GM19438 (cell line): ENCODE measurements around the gene ZNF527.
"Not testable (repeated sequence)": the region's sequence is repeated elsewhere in the genome, so short reads cannot be mapped to it uniquely, and the experiment has no call there.

ENCODE experiments used
- ATAC-seq: cut with Tn5 transposase; IDR thresholded peaks from one replicate; pipeline ENCODE4 v1.9.1; 2021; ENCODE audit warnings: low read depth; ENCODE audit not compliant: unreplicated experiment

Gene ZNF527

DNA sequence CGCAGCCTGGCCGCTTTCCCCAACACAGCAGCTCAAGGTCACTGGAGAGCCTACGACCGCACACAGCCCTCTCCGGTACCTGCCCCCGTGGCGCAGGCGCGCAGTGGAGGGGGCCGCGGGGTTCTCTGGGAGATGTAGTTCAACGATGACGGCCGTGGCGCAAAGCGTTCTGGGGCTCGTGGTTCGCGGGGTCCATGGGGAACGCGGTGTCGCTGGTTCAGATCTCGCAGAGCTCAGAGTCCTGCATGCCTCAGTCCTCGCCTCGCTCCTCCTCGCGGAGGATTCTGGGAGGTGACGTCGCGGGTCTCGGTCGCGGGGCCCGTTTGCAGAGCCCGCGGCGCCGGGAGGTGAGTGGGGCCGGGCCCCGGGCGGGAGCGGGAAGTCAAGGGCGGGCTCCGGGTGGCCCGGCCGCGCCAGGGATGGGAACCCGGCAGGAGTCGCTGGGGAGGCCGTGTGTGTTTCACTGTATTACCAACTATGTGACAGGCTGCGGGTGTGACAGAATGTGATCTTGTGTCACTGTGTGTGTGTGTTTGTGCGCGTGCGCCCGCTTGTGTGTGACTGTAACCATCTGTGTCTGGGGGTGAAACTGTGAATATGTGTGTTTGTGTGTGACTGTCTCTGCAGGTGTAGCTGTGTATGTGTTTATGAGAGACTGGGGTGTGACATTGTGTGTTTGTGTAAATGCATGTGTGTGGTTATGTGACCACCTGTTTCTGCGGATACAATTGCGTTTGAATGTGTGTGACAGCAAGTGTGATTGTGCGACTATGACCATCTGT is at the start of gene ZNF527:
Gene ZNF527, plus strand, starts transcription at position 220 of the 782 bp plus-strand sequence. CDS start 3,100 bp downstream, outside the sequence.
- ATAC-seq, result peak; percentile 95

DNA sequence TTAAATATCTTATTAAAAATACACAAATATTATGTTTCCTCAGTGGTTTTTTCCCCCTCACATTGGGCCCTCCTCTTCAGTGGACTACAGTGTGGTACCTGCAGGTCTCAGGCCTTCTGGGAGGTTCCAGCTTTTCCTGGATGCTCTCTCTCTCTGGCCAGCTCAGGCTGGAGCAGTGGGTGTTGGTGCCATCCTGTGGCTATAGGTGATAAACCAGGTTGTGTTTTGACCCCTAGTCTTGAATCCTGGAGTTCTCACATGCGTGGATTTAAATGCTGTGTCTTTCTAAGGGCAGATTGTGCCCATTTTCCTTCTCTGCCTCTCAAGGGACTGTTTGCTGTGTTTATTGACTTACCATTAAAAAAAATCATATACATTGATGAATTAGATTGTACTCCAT is 41.2 kb upstream of the ZNF527 start:
- no peak for ATAC-seq

DNA sequence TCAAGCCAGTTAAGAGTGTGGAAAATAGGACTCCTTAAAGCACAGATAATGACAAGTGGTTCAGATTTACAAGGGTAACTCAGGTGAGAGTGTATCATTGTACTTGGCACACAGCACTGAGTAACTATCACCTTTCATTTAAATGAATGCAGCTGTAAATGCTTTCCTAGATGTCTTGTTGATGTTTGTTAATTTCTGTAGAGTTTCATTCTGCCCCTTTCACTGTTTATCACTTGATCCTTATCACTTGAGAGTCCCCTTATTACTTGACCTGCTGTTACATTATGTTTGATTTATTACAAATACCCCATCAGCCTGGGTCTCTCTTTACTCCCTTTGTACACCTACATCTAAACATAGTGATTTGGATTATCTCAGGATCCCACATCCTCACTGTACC is 38.1 kb upstream of the ZNF527 start:
- ATAC-seq, result no peak

DNA sequence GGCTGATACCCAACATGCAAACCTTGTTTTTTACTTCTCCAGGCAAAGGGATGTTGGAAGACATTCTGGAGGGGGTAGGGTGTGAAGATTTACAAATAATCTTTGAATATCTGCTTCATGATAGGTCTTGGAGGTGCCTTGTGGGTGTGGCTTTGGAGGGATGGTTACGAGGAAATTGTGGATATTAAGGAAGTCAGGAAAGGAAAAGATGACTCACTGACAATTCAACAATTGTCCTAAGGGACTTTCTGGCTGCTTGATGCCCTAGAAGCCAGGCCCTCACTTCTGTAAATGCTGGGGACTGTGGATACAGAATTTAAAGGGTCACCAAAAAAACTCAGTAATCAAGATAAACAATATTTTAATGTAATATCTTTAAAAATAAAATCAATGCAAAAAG is 37.4 kb upstream of the ZNF527 start:
- ATAC-seq, result no peak

DNA sequence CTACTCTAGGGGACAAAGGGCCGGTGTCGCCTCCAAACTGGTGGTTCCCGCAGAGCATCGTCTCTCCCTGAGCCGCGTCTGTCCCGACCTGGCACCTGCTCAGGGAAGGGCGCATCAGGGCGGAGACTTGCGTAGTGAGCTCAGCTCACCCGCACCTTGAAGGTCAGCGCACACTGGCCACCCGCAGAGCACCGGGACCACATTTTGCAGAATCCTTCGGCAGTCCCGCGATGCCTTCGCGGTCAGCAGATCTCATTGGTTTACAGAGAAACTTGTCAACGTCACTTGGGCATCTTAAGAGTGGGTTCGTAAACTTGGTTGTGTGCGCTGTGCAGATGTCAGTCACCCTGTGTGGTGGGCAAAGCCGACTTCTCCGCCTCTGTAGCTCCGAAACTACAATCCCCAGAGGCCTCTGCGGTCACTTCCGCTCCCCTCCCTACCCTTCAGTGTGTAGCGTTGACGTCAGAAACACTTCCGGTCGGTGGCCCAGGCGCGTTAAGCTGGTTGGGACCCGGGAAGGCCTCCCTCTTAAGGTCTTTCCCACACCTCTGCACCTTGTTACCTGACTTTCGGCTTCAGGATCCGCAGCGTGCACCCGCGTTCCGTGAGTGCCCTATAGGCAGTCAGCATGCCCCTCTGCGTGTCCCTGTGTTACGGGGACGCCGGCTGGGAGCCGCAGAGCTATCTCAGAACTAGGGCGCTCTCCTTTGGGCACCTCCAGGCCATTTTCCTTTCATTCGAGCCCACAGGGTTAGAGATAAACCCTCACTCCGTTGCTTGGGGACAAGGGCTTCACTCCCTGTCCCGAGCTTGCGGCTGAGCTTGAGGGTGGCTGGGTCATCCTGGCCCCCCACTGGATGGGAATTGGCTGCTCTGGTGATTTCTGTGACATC is 36.5 kb upstream of the ZNF527 start:
- ATAC-seq, result peak; percentile 92

DNA sequence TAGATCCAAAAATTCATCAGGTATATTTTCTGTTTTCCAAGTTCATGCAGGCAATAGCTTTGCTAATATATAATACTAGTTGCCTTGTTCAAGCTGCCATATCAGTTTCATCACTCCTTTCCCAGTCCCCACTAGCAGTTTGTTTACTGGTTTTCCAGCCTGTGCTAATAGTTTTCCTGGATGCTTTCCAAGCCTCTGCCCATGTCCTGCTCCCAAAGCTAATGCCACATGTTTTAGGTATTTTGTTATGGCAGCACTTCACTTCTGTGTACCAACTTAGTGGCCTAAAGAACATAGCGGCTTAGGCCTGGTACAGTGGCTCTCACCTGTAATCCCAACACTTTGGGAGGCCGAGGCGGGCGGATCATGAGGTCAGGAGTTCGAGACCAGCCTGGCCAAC is 28.1 kb upstream of the ZNF527 start:
- no peak for ATAC-seq

DNA sequence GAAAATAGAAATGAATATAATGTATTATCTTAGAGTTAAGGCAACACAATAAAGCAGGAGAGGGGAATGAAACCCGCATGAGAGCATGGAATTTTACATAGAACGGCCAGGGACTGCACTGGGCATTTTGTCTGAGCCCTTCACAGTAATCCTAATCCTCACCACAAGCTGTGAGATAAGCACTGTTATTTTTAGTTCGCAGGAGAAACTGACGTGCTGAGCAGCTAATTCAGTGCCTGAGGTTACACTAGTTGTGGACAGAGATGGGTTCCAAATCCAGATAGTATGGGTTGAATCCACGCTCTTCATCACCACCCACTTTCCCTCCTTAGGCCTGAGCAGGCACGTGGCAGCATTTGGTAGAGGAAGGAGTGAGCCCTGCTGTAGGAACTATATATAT is 24.8 kb upstream of the ZNF527 start:
- ATAC-seq, result no peak

DNA sequence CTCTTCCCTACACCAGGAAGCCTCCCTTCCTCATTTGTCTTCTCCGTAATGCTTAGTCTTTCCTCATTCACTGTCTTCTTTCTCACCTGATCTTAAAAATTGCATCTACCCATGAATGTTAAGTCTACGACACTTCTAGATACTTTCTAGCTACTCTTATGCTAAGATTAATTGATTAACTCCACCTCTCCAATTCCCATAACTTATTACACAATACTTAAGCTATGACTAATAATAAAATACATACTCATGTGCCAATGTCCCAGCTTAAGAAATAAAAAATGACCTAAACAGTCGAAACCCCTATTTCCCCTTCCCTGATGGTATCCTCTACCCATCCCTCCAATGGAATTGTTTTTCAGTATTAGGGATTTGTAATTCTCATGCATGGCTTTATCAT is 22.8 kb upstream of the ZNF527 start:
- ATAC-seq, result no peak

DNA sequence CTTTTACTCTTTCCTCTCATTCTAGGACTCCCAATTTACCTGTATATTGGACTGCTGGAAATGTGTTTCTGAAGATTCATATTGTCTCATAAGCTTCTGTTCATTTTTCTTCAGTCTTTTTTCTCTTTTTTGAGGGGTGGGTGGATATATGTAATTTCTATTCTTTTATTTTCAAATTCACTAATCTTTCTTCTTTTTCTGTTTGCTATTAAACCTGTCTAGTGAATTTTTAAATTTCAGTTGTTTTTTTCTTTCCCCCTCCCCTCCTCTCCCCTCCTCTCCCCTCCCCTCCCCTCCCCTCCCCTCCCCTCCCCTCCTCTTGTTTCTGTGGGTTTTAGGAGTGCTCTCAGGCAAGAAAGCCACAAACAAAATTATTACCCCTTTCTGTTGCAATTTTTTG is 16.9 kb upstream of the ZNF527 start:
- no peak for ATAC-seq

DNA sequence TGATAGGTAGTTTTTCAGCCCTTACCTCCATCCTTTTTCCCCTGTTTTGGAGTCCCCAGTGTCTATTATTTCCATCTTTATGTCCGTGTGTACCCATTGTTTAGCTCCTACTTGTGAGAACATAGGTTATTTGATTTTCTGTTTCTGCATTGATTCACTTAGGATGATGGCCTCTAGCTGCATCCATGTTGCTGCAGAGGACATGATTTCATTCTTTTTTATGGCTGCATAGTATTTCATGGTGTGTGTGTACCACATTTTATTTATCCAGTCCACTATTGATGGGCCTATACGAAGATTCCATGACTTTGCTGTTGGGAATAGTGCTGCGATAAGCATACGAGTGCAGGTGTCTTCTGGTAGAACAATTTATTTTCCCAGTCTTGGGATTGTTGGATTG is 15.0 kb upstream of the ZNF527 start:
- no peak for ATAC-seq

DNA sequence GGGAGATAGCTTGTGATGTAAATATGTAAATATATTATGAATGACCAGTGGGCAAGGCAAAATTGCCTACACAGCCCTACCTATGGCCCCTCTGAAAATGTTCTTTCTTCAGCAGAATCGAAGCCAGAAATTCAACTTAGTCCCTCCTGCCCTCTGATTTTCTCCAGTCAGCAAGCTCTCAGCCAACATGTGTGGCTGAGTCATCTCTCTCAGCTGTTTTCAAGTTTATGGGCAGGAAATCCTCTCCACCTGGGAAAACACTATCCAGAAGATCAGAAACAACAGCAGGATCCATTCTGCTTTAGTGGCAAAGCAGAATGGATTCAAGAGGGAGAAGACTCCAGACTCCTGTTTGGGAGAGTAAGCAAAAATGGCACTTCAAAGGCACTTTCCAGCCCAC is 8.9 kb upstream of the ZNF527 start:
- ATAC-seq, result no peak

DNA sequence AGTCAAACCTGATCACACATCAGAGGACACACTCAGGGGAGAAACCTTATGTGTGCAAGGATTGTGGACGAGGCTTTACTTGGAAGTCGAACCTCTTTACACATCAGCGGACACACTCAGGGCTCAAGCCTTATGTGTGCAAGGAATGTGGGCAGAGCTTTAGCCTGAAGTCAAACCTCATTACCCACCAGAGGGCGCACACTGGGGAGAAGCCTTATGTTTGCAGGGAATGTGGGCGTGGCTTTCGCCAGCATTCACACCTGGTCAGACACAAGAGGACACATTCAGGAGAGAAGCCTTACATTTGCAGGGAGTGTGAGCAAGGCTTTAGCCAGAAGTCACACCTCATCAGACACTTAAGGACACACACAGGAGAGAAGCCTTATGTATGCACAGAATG is 8.2 kb upstream of the ZNF527 start:
- no peak for ATAC-seq

DNA sequence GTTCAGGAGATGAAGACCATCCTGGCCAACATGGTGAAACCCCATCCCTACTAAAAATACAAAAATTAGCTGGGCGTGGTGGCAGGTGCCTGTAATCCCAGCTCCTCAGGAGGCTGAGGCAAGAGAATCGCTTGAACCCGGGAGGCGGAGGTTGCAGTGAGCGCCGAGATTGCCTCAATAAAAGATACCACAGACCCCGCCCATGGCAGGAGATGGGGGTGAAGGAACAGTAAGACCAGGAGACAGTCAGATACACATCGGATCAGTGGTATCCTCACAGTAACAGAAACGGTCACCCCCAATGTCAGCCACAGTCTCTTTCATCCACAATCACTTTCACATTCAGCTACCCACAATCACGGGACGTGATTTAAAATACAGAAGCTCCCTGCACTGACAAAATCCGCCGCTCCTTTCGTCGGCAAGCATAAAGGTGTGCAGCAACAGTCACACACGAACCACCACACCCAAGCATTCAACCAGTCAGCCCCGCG is 466 bp upstream of the ZNF527 start:
- peak; percentile 24 for ATAC-seq

DNA sequence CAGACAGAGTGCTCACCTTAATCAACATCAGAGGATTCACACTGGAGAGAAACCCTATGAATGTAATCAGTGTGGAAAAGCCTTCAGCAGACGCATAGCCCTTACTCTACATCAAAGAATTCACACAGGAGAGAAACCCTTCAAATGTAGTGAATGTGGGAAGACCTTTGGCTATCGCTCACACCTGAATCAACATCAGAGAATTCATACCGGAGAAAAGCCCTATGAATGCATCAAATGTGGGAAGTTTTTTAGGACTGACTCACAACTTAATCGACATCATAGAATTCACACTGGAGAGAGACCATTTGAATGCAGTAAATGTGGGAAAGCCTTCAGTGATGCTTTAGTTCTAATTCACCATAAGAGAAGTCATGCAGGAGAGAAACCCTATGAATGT is 18.3 kb downstream of the ZNF527 start:
- no peak for ATAC-seq

DNA sequence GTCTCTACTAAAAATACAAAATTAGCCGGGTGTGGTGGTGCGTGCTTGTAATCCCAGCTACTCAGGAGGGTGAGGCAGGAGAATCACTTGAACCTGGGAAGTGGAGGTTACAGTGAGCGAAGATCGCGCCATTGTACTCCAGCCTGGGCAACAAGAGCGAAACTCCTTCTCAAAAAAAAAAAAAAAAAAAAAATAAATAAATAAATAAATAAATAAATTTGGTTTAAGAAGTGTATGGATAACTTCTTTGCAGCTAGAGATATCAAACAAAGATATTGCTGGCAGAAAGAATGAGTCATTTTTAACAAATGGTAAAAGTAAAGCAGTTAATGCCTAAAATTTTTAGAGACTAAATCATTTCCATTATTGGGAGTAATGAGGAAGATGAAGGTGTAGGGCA is 20.5 kb downstream of the ZNF527 start:
- ATAC-seq, result not testable (repeated sequence)

DNA sequence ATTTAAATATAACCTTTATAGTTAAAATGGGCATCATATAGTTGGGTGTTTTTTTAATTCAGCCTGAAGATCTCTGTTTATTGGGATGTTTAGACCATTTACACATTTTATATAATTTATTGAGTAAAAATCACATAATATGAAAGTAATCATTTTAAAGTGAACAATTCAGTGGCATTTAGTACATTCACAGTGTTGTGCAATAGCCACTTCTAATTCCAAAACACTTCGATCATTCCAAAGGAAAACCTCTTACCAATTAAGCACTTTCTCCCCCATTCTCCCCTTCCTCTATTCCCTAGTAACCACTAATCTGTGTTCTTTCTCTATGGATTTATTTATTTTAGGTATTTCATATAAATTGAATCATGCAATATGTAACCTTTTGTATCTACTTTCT is 30.2 kb downstream of the ZNF527 start:
- ATAC-seq, result no peak

DNA sequence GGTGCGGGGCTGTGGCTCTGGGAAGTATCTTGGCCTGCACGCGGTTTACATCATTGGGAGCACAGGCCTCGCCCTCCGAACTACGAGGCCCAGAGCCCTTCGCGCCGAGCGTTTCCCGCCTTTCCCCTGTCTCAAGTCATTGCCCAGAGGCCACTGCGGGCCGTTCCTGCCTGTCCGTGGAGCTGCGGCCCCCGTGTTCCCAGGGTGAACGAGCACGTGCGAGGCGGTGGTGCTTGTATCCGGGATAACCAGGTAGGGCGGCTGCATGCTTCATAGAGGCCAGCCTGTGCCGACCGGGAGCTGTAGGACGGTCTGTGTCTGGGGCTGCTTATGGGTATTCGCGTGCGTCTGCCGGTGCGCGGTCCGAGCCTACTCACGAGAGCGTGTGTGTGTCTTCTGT is 32.5 kb downstream of the ZNF527 start:
- ATAC-seq, result no peak

DNA sequence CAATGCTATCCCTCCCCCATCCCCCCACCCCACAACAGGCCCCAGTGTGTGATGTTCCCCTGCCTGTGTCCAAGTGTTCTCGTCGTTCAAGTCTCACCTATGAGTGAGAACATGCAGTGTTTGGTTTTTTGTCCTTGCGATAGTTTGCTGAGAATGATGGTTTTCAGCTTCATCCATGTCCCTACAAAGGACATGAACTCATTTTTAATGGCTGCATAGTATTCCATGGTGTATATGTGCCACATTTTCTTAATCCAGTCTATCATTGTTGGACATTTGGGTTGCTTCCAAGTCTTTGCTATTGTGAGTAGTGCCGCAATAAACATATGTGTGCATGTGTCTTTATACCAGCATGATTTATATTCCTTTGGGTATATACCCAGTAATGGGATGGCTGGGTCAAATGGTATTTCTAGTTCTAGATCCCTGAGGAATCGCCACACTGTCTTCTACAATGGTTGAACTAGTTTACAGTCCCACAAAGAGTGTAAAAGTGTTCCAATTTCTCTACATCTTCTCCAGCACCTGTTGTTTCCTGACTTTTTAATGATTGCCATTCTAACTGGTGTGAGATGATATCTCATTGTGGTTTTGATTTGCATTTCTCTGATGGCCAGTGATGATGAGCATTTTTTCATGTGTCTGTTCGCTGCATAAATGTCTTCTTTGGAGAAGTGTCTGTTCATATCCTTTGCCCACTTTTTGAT is 35.4 kb downstream of the ZNF527 start:
- not testable (repeated sequence) for ATAC-seq

DNA sequence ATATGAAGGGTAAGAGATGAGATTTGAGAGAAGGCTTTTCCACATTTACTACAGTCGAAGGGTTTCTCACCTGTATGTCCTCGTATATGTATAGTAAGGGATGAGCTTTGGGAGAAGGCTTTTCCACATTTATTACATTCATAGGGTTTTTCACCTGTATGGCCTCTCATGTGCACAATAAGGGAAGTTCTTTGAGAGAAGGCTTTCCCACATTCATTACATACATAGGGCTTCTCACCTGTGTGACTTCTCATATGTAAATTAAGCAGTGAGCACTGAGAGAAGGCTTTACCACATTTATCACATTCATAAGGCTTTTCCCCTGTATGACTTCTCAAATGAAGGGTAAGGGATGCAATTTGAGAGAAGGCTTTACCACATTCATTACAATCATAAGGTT is 41.8 kb downstream of the ZNF527 start:
- no peak for ATAC-seq

DNA sequence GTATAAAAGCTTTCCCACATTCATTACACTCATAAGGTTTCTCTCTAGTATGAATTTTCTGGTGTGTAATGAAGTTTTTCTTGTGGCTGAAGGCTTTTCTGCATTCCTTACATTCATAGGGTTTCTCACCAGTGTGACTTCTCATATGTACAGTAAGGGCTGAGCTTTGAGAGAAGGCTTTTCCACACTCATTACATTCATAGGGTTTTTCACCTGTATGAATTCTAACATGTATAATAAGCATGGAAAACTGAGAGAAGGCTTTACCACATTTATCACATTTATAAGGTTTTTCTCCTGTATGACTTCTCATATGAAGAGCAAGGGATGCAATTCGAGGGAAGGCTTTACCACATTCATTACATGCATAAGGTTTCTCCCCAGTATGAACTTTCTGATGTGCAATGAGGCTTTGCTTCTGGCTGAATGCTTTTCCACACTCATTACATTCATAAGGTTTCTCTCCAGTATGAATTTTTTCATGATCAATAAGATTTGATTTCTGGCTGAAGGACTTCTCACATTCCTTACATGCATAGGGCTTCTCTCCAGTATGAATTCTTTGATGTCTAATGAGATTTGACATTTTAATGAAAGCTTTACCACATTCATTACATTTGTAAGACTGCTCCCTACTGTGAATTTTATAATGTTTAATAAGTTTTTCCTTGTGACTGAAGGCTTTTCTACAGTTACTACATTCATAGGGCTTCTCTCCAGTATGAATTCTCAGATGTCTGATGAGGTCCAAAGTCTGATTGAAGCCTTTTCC is 42.6 kb downstream of the ZNF527 start:
- ATAC-seq, result no peak
